ENCODE data around the gene PNMA6E. TPM values are rescaled to one million over a fixed set of nuclear protein-coding genes. Genes with fewer than 3 reads are reported as not detected.

The PNMA6E gene
- total and polyA plus RNA-seq, 2 experiments from 2014 or later, result not detected

DNA sequence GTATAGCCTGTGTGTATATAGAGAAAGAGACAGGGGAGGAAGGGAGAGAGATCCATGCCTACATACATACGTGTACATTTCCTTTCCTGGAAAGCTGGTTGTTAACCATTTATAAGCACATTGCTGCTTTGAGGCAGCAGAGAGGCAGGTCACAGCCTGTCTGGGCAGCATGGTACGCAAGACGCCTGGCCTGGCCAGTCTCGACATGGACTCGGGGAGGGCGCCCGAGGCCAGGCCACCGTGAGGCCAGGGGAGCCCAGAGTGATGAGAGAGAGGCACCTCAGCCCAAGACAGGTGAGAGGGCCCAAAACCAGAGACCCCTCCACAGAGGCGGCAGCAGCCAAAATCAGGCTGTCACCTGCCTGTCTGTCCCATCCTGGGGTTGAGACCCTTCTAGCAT, 40.8 kb upstream of the PNMA6E start:
- Histone ChIP-seq H3K79me2 (replicated peaks; ENCODE audit: insufficient read depth) (no peaks in the 10 kb centered on the region), H3F3A (replicated peaks; ENCODE audit: low read depth) (no peaks in the 10 kb centered on the region), H3K4me3 (no peak overlapping the region), H2AFZ (no peak overlapping the region), H3K4me2 (no peak overlapping the region), H3K27ac (ENCODE audit: low read depth) (no peak overlapping the region), H3K36me3 (ENCODE audit: insufficient read depth) (no peaks in the 10 kb centered on the region), H3K27me3 (ENCODE audit: insufficient read depth) (no peaks in the 10 kb centered on the region), H3K4me1 (ENCODE audit: insufficient read depth) (no peaks in the 10 kb centered on the region), H4K20me1 (replicated peaks; ENCODE audit: insufficient read depth) (no peaks in the 10 kb centered on the region), H3K9me2 (ENCODE audit: insufficient read depth) (no peaks in the 10 kb centered on the region)
- ATAC-seq (no peak), DNase-seq (ENCODE audit: low spot score) (no peak)
- TF ChIP-seq ZNF331 (CRISPR knock-in tag; IDR thresholded peaks at IDR 0.05; ENCODE audit: low read depth) (no peak), EZH2 (IDR thresholded peaks at IDR 0.05; ENCODE audit: low read depth, unreplicated experiment) (no peak), ZNF114 (CRISPR knock-in tag; IDR thresholded peaks at IDR 0.05) (no peak), EZH2phosphoT487 (IDR thresholded peaks at IDR 0.05; ENCODE audit: unreplicated experiment) (no peak), REST (IDR thresholded peaks at IDR 0.05; ENCODE audit: unreplicated experiment) (no peak), CREB1 (CRISPR knock-in tag; IDR thresholded peaks at IDR 0.05; ENCODE audit: low read depth) (no peak)
- Mint-ChIP-seq H3K27me3 (ENCODE audit: insufficient read depth, low read depth, poor library complexity) (peaks cover 3% of the 10 kb centered on the region), H3K27ac (no peak overlapping the region), H3K4me1 (no peaks in the 10 kb centered on the region), H3K36me3 (ENCODE audit: low read depth) (no peaks in the 10 kb centered on the region), H3K9me3 (no peaks in the 10 kb centered on the region), H3K4me3 (no peak overlapping the region)

DNA sequence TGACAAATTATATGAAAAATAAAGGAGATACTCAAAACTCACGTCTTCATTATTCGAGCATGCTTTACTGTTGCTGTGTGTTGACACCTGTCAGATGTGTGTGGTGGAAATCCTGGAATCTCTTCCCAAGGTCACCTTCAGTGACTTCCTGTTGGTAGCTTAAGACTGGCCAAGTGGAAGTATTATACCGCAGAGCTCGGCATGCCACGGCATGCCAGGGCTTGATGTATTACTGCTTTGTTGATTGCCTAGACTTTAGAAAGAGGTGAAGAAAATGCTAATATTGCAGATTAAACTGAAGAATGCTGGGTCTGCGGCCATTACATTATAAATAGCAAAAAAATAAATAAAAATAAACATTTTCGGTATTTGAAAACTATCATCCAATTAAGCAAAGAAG, 40.1 kb upstream of the PNMA6E start:
- Histone ChIP-seq H2AFZ (no peak overlapping the region), H4K20me1 (replicated peaks; ENCODE audit: insufficient read depth) (no peaks in the 10 kb centered on the region), H3K9me2 (ENCODE audit: insufficient read depth) (no peaks in the 10 kb centered on the region), H3K79me2 (replicated peaks; ENCODE audit: insufficient read depth) (no peaks in the 10 kb centered on the region), H3K36me3 (ENCODE audit: insufficient read depth) (no peaks in the 10 kb centered on the region), H3K4me3 (no peak overlapping the region), H3K27me3 (ENCODE audit: insufficient read depth) (no peaks in the 10 kb centered on the region), H3K27ac (ENCODE audit: low read depth) (no peak overlapping the region), H3K4me2 (no peak overlapping the region), H3K4me1 (ENCODE audit: insufficient read depth) (no peaks in the 10 kb centered on the region), H3F3A (replicated peaks; ENCODE audit: low read depth) (no peaks in the 10 kb centered on the region)
- Mint-ChIP-seq H3K27me3 (ENCODE audit: insufficient read depth, low read depth, poor library complexity) (peaks cover 3% of the 10 kb centered on the region), H3K4me1 (no peaks in the 10 kb centered on the region), H3K9me3 (no peaks in the 10 kb centered on the region), H3K36me3 (ENCODE audit: low read depth) (no peaks in the 10 kb centered on the region), H3K4me3 (no peak overlapping the region), H3K27ac (no peak overlapping the region)
- TF ChIP-seq POLR2AphosphoS5 (IDR thresholded peaks at IDR 0.05; ENCODE audit: low read depth) (no peak), ZNF114 (CRISPR knock-in tag; IDR thresholded peaks at IDR 0.05) (no peak), EZH2 (IDR thresholded peaks at IDR 0.05; ENCODE audit: low read depth, unreplicated experiment) (no peak), JUNB (IDR thresholded peaks at IDR 0.05; ENCODE audit: unreplicated experiment) (no peak)
- TF ChIP-seq, protein P1, sequence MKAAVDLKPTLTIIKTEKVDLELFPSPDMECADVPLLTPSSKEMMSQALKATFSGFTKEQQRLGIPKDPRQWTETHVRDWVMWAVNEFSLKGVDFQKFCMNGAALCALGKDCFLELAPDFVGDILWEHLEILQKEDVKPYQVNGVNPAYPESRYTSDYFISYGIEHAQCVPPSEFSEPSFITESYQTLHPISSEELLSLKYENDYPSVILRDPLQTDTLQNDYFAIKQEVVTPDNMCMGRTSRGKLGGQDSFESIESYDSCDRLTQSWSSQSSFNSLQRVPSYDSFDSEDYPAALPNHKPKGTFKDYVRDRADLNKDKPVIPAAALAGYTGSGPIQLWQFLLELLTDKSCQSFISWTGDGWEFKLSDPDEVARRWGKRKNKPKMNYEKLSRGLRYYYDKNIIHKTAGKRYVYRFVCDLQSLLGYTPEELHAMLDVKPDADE (IDR thresholded peaks at IDR 0.05), result no peak
- no peak for ATAC-seq
- no peak for DNase-seq (ENCODE audit: low spot score)
